GM12875 (cell line): ENCODE measurements around the gene NCKAP5.

Source experiments
- H3K4me3 ChIP-seq: one replicate; pipeline ENCODE4 v1.5.1; 2011; ENCODE audit warnings: low read depth, low read length, control low read depth
- TF ChIP-seq, protein P1 (sequence below): IDR thresholded peaks from 2 replicates; pipeline ENCODE4 v1.5.1; 2011; ENCODE audit warnings: low read depth, mild to moderate bottlenecking, control low read depth, inconsistent platforms, low read length, moderate library complexity, borderline replicate concordance; ENCODE audit not compliant: insufficient read depth

Gene NCKAP5

DNA sequence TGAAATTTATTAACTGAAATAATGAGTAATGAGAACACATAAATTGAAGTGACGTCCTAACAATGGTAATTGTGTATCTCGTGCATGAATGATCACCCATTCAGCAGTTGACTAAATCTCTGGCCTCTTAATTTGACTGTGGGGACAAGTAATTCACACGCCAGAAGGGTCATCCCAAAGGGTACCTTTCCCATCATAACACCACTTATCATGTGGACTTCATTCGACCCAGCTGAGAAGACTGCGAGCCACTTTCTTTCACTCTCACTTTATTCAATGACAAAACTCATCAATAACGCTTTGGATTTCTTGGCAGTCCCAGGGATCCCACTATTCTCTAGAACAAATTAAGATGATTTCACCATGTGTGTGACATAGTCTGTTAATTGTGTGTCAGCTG lies 835.6 kb downstream of the NCKAP5 start:
- TF ChIP-seq, protein P1, sequence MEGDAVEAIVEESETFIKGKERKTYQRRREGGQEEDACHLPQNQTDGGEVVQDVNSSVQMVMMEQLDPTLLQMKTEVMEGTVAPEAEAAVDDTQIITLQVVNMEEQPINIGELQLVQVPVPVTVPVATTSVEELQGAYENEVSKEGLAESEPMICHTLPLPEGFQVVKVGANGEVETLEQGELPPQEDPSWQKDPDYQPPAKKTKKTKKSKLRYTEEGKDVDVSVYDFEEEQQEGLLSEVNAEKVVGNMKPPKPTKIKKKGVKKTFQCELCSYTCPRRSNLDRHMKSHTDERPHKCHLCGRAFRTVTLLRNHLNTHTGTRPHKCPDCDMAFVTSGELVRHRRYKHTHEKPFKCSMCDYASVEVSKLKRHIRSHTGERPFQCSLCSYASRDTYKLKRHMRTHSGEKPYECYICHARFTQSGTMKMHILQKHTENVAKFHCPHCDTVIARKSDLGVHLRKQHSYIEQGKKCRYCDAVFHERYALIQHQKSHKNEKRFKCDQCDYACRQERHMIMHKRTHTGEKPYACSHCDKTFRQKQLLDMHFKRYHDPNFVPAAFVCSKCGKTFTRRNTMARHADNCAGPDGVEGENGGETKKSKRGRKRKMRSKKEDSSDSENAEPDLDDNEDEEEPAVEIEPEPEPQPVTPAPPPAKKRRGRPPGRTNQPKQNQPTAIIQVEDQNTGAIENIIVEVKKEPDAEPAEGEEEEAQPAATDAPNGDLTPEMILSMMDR: no peak
- H3K4me3 ChIP-seq: no peak overlapping the region

DNA sequence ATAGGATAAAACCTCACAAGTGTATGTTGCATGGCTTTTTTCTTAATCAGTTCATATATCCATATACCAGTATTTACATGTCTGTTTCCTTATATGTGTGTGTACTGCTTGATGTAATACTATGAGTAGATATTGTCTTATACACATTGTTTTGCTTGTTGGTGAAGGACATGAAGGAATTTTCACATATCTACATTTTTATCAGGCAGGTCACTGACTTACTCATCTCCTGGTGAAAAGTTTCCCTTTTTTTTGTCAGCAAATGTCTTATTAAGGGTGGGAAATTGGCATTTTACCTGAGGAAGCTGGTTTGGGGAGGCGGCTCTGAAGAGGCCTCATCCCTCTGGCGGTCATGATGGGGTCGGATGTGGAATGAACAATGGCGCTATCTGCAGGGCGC lies 836.8 kb downstream of the NCKAP5 start:
- no peak overlapping the region for H3K4me3 ChIP-seq

DNA sequence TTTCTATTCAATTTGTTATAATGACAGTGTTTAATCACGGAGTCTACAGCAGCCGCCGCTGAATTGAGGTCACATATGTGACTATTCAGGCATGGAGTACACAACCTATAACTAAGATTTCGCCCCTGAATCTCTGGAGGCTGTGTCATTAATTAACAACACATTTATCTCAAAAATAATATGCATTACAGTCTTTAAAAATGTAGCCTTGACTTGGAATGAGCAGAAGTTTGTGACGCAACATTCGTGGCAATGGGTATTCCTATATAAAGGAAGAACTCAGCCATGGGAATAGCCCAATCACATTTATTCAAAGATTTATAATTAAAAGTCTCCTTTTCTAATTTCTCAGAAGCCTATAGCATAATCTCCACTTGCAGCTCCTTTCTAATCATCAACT lies 837.7 kb downstream of the NCKAP5 start:
- TF ChIP-seq, protein P1: no peak
- no peak overlapping the region for H3K4me3 ChIP-seq

More for the DNA sequence above, 836.8 kb downstream of the NCKAP5 start:
- TF ChIP-seq, protein P1: no peak

DNA sequence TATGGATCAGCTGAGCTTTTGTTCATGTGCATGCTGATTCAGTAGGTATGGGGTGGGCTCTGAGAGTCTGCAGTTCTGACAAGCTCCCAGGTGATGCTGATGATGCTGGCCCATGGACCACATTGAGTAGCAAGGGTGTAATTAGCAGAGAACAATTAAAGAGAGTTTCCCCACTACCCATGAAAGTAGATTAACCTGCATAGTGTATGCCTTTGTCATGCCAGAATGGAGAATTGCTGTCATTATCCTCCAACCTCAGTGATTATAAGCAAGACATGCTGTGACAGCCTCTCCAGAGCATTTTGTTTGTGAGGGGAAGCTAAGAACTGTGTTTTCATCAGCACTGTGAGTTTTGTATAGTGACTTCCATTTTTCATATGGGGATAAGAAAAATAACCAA lies 838.7 kb downstream of the NCKAP5 start:
- no peak overlapping the region for H3K4me3 ChIP-seq
- TF ChIP-seq, protein P1: no peak

DNA sequence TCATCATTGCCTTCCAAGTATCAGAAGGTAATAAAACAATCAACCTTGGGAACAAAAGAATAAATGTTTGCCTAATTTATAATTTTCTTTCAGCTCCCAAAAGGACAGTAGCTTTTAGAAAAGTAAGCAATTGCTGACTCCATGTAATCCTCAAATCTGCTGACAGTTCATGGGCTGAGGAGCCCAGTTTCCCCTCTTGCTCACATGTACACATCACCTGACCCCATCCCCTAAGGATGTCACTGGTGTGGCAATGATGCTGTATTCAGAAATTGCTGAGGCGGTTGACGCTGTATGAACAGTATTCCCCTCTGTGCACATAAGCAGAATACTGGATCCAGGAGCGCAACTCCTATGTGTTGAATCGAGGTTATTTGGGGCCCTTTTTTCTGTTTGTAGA lies 842.1 kb downstream of the NCKAP5 start:
- TF ChIP-seq, protein P1: no peak

DNA sequence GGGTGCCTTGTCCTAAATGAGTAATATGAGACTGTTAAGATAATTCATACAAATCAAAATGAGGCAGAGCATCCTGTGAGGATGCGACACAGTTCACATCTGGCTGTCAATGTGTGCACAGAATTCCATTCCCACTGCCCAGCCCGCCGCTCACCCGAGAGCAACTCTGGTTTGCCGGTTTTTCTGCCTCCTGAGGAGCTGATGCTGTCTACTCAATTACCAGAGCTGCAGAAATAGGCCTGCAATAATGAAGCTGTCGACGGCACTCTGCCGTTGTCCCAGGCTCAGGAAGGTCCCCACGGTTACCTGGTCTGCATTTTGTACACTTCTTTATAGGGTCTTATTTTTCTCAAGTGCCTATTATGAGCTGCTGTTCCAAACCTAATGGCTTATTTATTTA lies 842.5 kb downstream of the NCKAP5 start:
- H3K4me3 ChIP-seq: no peak overlapping the region
- TF ChIP-seq, protein P1: no peak

More for the DNA sequence above, 842.1 kb downstream of the NCKAP5 start:
- no peak overlapping the region for H3K4me3 ChIP-seq

DNA sequence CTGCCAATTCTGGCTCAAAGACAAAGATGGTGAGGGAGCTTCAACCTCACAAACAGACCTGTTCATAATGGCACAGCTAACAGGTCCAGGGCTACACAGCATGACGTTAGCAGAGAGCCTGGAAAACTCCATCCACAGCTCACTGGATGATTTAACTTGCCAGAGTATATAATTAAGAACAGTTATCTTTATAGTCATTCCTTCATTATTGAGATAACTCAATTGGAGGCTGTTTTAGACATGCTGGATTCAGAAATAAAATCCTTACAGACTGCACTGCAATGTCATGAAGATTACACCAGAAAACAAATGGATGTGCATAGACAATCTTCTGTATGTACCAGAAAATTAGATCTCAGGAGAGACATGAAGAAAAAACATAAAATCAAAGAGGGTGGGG lies 843.1 kb downstream of the NCKAP5 start:
- no peak overlapping the region for H3K4me3 ChIP-seq
- TF ChIP-seq, protein P1: no peak
